Measurements from ENCODE around the gene RIMBP3C.
"Not testable (repeated sequence)": the region's sequence is repeated elsewhere in the genome, so short reads cannot be mapped to it uniquely, and the experiment has no call there.

RIMBP3C gene

GRCh38 chr22:21579474-21579851 is 28.2 kb upstream of the RIMBP3C start:
- no peak for DNase-seq (ENCODE audit: extremely low read depth in 1 of 2, low read depth in 1 of 2)

- no peak for DNase-seq (ENCODE audit: extremely low read depth in 1 of 2, low read depth in 1 of 2)
These were observed 22.7 kb upstream of the RIMBP3C start for GRCh38 chr22:21573750-21574494.

GRCh38 chr22:21573293-21573734 is 22.1 kb upstream of the RIMBP3C start:
- no peak for DNase-seq (ENCODE audit: extremely low read depth in 1 of 2, low read depth in 1 of 2)

GRCh38 chr22:21571679-21572078 is 20.4 kb upstream of the RIMBP3C start:
- no peak for DNase-seq (ENCODE audit: extremely low read depth in 1 of 2, low read depth in 1 of 2)

GRCh38 chr22:21570398-21570797 is 19.1 kb upstream of the RIMBP3C start:
- DNase-seq (ENCODE audit: extremely low read depth in 1 of 2, low read depth in 1 of 2): no peak

GRCh38 chr22:21569459-21570170 is 18.4 kb upstream of the RIMBP3C start:
- no peak for DNase-seq (ENCODE audit: extremely low read depth in 1 of 2, low read depth in 1 of 2)

- DNase-seq (ENCODE audit: extremely low read depth in 1 of 2, low read depth in 1 of 2): not testable (repeated sequence)
These were observed 17.8 kb upstream of the RIMBP3C start for GRCh38 chr22:21569076-21569427.

GRCh38 chr22:21568347-21569075 is 17.2 kb upstream of the RIMBP3C start:
- no peak for DNase-seq (ENCODE audit: extremely low read depth in 1 of 2, low read depth in 1 of 2)

- DNase-seq (ENCODE audit: extremely low read depth in 1 of 2, low read depth in 1 of 2): peak; percentile 51 to 74
These were observed 16.4 kb upstream of the RIMBP3C start, which contains the start of gene UBE2L3 for GRCh38 chr22:21567456-21568346. UBE2L3 (plus strand) TSS chr22:21567714; CDS start chr22:21567745, 31 bp downstream.

- DNase-seq (ENCODE audit: extremely low read depth in 1 of 2, low read depth in 1 of 2): no peak
These were observed 13.2 kb upstream of the RIMBP3C start for GRCh38 chr22:21564411-21564810.

- DNase-seq (ENCODE audit: extremely low read depth in 1 of 2, low read depth in 1 of 2): no peak
These were observed 12.7 kb upstream of the RIMBP3C start for GRCh38 chr22:21563912-21564311.

- DNase-seq (ENCODE audit: extremely low read depth in 1 of 2, low read depth in 1 of 2): not testable (repeated sequence)
These were observed 9.4 kb upstream of the RIMBP3C start for GRCh38 chr22:21560657-21561056.

GRCh38 chr22:21559345-21560125 is 8.3 kb upstream of the RIMBP3C start:
- not testable (repeated sequence) for DNase-seq (ENCODE audit: extremely low read depth in 1 of 2, low read depth in 1 of 2)

GRCh38 chr22:21550678-21551047 is 598 bp downstream of the RIMBP3C start:
- not testable (repeated sequence) for DNase-seq (ENCODE audit: extremely low read depth in 1 of 2, low read depth in 1 of 2)

GRCh38 chr22:21550008-21550677 is 1.1 kb downstream of the RIMBP3C start:
- not testable (repeated sequence) for DNase-seq (ENCODE audit: extremely low read depth in 1 of 2, low read depth in 1 of 2)

- DNase-seq (ENCODE audit: extremely low read depth in 1 of 2, low read depth in 1 of 2): not testable (repeated sequence)
These were observed 1.7 kb downstream of the RIMBP3C start for GRCh38 chr22:21549558-21549957.

GRCh38 chr22:21544432-21545322 is 6.6 kb downstream of the RIMBP3C start:
- DNase-seq (ENCODE audit: extremely low read depth in 1 of 2, low read depth in 1 of 2): not testable (repeated sequence)

GRCh38 chr22:21539862-21540261 is 11.4 kb downstream of the RIMBP3C start:
- not testable (repeated sequence) for DNase-seq (ENCODE audit: extremely low read depth in 1 of 2, low read depth in 1 of 2)

Data from activated CD8-positive, alpha-beta memory T cell treated with anti-CD3 and anti-CD28 coated beads for 1 hour (primary cell).